GM18520 (cell line): ENCODE measurements around the gene SBK2.
"Not testable (repeated sequence)": the region's sequence is repeated elsewhere in the genome, so short reads cannot be mapped to it uniquely, and the experiment has no call there.

Experiments
- ATAC-seq: cut with Tn5 transposase; IDR thresholded peaks from one replicate; pipeline ENCODE4 v1.9.1; 2021; ENCODE audit not compliant: unreplicated experiment

Gene SBK2, protein sequence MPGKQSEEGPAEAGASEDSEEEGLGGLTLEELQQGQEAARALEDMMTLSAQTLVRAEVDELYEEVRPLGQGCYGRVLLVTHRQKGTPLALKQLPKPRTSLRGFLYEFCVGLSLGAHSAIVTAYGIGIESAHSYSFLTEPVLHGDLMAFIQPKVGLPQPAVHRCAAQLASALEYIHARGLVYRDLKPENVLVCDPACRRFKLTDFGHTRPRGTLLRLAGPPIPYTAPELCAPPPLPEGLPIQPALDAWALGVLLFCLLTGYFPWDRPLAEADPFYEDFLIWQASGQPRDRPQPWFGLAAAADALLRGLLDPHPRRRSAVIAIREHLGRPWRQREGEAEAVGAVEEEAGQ

GRCh38 chr19:55536951-55537740, at the start of gene SBK2:
SBK2 (minus strand) TSS chr19:55537133; CDS start chr19:55536294, 839 bp downstream.
- ATAC-seq: no peak

DNA sequence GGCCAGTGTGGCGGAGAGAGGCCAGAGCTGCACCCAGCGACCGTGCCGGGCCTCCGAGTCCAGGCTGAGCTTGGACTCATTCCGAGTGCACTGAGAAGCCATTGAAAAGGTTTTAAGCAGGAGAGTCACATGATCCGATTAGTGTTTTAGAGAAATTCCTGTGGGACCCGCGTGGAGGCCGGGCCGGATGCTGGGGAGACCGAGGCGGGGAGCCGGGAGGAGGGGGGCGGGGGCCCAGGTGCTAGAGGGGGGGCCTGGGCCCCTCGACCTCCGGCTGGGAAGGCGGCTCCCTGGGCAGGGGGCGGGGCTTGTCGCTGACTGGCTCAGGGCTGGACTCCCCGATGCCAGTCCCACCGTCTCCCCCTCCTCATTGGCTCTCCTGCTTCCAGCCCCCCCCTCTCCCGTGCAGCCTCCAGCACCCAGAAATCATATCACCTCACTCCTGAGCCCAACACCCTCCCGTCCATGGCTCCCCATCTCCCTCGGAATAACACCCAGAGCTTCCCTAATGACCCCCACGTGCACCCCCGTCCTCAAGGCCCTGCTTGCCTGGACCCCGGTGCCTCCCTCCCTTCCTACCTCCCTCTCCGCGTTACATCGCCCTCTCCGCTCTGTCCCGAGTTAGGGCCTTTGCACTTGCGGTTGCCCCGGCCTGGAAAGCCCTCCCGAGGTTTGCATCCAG, 48.9 kb upstream of the SBK2 start:
- no peak for ATAC-seq

DNA sequence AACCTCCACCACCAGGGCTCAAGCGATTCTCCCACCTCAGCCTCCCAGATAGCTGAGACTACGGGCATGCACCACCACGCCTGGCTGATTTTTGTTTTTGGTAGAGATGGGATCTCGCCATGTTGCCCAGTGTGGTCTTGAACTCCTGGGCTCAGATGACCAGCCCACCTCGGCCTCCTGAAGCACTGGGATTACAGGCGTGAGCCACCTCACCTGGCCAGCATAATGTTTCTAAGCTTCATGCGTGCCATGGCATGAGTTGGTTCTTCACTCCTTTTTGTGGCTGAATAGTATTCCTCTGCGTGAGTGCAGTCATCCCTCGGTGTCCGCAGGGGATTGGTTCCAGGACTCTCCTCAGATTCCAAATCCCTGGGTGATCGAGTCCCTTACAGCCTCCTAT, 47.9 kb upstream of the SBK2 start:
- no peak for ATAC-seq

DNA sequence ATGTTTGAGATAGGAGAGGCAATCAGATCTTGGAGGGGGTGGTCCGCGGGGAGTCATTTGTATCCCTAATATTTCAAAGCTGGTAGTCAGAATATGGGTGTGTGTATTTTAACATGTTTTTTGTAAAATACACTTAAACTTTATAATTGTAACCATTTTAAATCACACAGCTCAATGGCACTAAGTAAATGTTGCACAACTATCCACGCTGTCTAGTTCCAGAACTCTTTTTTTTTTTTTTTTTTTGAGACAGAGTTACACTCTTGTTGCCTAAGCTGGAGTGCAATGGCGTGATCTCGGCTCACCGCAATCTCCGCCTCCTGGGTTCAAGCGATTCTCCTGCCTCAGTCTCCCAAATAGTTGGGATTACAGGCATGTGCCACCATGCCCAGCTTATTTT, 47.0 kb upstream of the SBK2 start:
- not testable (repeated sequence) for ATAC-seq

GRCh38 chr19:55582284-55582683, 45.4 kb upstream of the SBK2 start:
- ATAC-seq: not testable (repeated sequence)

DNA sequence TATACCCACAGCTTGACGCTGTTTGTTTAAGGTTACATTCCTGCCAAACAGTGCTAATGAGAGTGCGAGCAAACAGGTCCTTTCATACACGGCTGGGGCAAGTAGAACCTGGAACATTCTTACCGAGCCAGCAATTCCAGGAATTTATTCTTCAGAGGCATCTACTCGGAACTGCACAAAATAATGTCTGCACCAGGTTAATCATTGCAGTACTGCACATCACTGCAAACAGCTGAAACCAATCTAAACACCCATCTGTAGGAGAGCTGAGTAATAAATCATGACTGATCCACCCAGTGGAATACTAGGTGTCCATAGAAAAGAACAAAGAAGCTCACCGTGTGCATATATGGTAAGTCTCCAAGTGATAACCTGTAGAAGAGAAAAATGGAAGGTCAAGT, 44.9 kb upstream of the SBK2 start:
- no peak for ATAC-seq

DNA sequence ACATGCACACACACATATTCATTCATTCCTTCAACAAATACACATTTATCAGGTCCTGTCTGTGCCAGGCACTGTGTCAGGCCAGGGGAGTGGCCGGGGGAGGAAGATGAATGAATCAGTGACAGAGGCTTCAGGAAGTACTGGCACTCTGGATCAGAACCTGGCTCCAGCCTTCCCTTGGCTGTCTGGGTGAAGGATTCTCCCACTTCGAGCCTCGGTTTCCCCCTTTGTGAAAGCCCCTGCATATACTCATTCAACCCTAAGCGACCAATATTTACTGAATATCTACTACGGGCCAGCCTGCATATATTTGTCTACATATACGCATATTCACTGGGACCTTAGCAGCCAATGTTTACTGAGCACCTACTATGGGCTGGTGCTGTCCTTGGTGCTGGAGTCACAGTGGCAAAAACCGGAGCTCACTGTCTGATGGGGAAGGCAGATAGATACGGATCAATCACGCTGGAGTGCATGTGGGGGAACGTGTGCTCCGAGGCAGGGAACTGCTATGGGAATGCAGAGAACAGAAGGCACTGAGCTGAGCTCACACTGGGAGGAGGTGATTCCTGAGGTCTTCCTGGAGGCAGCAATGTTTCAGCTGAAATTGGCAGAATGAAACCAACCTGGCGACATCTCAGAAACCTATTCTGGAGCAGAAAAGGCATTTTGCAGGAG, 44.4 kb upstream of the SBK2 start:
- ATAC-seq: no peak

GRCh38 chr19:55580628-55581144, 43.8 kb upstream of the SBK2 start, which contains the start of gene ZNF579:
ZNF579 (minus strand) TSS chr19:55580848; CDS start chr19:55579639, 1,209 bp downstream.
- no peak for ATAC-seq

GRCh38 chr19:55579766-55580621, 43.1 kb upstream of the SBK2 start:
- no peak for ATAC-seq

DNA sequence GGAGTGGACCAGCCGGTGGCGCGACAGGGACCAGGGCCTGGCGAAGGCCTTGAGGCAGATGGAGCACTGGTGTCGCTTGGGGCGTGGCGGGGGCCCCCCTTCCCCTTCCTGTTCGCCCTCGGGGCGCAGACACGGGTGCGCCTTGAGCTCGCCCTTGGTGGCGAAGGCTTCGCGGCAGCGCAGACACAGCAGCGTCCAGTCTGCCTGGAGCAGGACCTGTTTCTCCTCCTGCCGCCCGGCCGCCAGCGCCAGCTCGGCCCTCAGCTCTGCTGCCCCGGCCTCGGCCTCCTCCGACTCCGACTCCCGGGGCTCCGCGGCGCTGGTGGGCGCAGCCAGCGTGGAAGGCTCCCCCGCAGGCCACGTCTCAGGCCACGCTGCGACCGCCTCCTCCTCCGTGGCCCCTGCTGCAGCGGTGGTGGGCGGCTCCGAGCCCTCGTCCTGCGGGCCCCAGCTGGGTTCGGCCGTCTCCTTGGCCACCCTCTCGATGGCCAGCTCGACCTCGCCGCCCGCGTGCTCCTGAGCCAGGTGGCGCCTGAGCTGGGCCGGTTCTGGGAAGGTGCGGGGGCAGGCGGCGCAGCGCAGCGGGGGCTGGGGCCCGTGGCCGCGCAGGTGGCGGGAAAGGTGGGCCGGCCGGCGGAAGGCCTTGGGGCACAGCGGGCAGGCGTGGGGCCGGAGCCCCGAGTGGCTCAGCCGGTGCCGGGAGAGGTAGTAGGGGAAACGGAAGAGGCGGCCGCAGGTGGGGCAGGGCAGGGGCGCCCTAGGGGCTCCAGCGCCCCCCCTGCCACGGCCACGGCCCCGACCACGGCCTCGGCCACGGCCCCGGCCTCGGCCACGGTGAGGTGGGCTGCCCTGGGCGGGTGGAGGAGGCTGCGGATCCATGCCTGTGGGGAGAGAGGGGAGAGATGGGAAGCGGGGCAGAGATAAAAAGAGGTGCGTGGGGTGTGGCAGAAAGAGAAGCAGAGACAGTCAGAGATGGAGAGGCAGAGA, 42.1 kb upstream of the SBK2 start:
- no peak for ATAC-seq

GRCh38 chr19:55578031-55578760, 41.3 kb upstream of the SBK2 start:
- ATAC-seq: no peak

DNA sequence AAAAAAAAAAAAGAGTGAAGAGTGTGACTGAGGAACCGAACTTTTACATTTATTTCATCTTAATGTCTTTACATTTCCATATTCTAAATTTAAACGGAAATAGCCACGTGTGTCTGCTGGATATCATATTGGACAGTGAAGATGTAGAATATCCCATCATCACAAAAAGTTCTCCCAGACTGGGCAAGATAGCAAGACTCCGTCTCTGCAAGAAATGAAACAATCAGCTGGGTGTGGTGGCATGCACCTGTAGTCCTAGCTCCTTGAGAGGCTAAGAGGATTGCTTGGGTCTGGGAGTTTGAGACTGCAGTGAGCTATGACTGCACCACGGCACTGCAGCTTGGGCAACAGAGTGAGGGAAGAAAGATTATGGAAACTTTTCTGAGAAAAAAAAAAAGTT, 39.8 kb upstream of the SBK2 start:
- no peak for ATAC-seq

DNA sequence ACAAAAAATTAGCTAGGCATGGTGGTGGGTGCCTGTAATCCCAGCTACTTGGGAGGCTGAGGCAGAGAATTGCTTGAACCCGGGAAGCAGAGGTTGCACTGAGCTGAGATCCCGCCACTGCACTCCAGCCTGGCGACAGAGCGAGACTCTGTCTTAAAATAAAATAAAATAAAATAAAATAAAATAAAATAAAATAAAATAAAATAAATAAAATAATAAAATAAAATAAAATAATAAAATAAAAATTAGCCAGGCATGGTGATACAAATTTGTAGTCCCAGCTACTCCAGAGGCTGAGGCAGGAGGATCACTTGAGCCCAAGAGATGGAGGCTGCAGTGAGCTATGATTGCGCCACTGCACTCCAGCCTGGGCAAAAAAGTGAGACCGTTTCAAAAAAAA, 37.0 kb upstream of the SBK2 start:
- not testable (repeated sequence) for ATAC-seq

GRCh38 chr19:55569477-55569876, 32.5 kb upstream of the SBK2 start:
- not testable (repeated sequence) for ATAC-seq

- ATAC-seq: no peak
Measured at GRCh38 chr19:55567708-55568328, 30.9 kb upstream of the SBK2 start.

DNA sequence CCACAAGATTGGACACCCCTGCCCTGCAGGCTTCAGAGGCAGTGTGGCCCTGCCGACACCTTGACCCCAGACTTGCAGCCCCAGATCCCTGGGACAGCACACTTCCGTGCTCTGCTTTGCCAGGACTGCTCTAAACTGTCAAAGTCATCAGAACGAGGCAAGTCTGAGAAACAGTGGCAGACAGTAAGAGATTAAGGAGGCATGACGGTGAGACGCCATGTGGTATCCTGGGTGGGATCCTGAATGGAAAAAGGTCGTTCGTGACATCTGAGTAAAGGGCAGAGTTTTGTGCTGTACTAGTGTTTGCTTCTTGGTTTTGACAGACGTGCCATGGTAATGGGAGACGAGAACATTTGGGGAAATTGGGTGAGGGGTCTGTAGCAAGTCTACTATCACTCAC, 29.9 kb upstream of the SBK2 start:
- ATAC-seq: no peak

DNA sequence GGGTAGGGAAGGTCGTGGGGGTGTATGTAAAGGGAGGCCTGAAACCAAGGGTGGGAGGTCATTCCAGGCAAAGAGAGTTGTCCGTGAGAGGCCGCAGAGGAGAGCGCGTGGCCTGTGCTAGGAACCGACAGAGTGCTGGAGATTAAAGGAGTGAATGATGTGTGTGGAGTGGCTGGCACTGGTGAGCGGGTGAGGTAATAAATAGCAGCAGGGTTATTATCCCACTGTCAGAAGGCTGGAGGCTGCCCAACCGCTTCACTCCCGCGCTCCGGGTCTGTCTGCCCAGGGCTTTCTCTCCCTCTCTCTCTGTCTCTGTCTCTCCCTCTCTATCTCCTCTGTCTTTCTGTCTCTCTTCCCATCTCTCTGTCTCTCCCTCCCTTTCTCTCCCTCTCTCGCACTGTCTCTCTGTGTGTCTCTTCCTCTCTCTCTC, 26.3 kb upstream of the SBK2 start:
- no peak for ATAC-seq

- ATAC-seq: no peak
Measured at GRCh38 chr19:55559684-55560083, 22.8 kb upstream of the SBK2 start.
